ENCODE measurements around the gene ASB9. TPM values are rescaled to one million over a fixed set of nuclear protein-coding genes. Genes with fewer than 3 reads are reported as not detected.

The ASB9 gene
- total RNA-seq, 1 donor from 2014 or later = not detected

DNA sequence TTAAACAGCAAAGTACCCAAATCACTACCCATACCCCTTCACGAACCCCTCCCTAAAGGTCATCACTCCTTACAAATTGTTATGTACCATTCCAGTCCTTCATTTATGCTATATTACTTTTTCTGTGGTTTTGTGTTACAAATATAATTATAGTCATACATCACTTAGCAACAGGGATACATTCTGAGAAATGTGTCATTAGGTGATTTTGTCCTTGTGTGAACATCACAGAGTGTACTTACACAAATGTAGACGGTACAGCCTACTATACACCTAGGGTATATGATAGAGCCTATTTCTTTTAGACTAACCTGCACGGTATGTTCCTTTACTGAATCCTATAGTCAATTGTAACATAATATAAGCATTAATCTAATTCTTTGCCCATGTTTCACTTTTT is 61.9 kb downstream of the ASB9 start:
- no peaks in the 10 kb centered on the region for H3K27me3 ChIP-seq (ENCODE audit: control insufficient read depth, insufficient read depth, low read length)
- TF ChIP-seq, protein P1, sequence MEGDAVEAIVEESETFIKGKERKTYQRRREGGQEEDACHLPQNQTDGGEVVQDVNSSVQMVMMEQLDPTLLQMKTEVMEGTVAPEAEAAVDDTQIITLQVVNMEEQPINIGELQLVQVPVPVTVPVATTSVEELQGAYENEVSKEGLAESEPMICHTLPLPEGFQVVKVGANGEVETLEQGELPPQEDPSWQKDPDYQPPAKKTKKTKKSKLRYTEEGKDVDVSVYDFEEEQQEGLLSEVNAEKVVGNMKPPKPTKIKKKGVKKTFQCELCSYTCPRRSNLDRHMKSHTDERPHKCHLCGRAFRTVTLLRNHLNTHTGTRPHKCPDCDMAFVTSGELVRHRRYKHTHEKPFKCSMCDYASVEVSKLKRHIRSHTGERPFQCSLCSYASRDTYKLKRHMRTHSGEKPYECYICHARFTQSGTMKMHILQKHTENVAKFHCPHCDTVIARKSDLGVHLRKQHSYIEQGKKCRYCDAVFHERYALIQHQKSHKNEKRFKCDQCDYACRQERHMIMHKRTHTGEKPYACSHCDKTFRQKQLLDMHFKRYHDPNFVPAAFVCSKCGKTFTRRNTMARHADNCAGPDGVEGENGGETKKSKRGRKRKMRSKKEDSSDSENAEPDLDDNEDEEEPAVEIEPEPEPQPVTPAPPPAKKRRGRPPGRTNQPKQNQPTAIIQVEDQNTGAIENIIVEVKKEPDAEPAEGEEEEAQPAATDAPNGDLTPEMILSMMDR (IDR thresholded peaks at IDR 0.05; ENCODE audit: insufficient read depth, low read length, severe bottlenecking) = no peak
- H3K36me3 ChIP-seq (ENCODE audit: control insufficient read depth, insufficient read depth, low read length) = no peaks in the 10 kb centered on the region
- FAIRE-seq = no peak
- no peak for DNase-seq (ENCODE audit: low read depth)
- no peak overlapping the region for H3K4me3 ChIP-seq (ENCODE audit: low read depth, low read length)

DNA sequence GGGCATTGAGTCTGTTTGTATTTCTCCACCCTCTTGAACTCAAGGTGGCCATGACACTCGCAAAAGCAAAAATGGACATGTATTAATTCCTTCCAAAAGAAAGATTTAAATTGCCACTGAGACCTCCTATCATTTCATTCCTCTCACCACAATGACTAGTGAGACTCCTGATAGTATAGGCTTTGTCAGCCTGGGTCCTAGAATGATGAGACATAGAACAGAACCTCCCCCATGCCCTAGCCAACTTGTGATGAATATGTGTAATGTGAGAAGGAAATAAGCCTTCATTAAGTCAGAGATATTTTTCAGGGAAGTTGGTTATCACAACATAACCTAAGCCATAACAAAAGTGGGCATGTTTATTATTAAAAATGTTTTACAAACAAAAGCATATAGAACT is 62.5 kb downstream of the ASB9 start:
- TF ChIP-seq, protein P1 (IDR thresholded peaks at IDR 0.05; ENCODE audit: insufficient read depth, low read length, severe bottlenecking) = no peak
- H3K36me3 ChIP-seq (ENCODE audit: control insufficient read depth, insufficient read depth, low read length) = no peaks in the 10 kb centered on the region
- no peaks in the 10 kb centered on the region for H3K27me3 ChIP-seq (ENCODE audit: control insufficient read depth, insufficient read depth, low read length)
- DNase-seq (ENCODE audit: low read depth) = no peak
- no peak overlapping the region for H3K4me3 ChIP-seq (ENCODE audit: low read depth, low read length)
- no peak for FAIRE-seq

DNA sequence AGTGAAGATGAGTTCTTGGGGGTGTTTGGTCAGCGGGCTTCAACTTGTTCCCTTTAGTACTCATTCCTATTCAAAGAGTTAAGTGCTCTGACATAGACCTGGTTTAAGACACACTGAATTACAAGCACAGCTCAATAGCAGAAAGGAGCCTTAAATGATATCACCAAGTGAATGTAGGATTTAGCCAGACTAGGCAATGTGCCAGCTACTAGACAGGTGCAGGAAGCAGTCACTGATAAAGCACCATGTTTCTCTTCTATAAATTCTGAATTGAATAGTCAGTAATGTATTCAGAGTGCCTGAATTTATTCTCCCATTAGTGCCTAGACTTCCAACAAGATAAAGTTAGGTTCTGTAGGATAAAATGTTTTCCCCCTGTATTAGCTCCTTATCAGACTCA is 63.6 kb downstream of the ASB9 start:
- no peak for FAIRE-seq

DNA sequence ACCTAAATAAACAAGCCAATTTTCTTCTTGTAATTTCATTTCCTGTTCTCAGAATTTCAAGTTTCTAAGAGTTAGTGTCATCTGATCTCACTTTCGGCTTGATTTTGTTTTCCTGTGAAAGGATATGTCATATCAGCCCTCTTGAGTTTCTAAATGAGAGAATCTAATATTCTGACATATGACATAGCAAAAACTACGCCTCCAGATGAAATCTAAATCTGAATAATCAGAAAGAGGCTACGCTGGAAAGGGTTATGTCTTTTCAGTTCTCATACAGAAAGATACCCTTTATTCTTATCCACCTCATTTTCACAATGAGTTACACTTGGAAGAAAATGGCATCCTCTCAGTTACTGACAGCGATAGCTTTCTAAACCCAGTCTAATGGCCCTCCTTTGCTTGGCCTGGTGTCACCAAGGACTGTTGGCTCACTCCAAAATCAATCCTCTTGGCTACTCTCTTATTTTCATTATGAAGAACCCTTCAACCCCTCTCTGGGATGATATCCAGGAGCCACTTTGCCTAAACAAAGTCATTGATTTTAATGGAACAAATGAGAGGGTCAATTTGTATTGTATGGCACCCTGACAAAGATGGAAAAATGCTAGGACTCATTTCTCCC is 65.6 kb downstream of the ASB9 start:
- no peak overlapping the region for H3K4me3 ChIP-seq (ENCODE audit: low read depth, low read length)
- DNase-seq (ENCODE audit: low read depth) = no peak
- H3K27me3 ChIP-seq (ENCODE audit: control insufficient read depth, insufficient read depth, low read length) = no peaks in the 10 kb centered on the region
- FAIRE-seq = no peak
- TF ChIP-seq, protein P1 (IDR thresholded peaks at IDR 0.05; ENCODE audit: insufficient read depth, low read length, severe bottlenecking) = no peak
- H3K36me3 ChIP-seq (ENCODE audit: control insufficient read depth, insufficient read depth, low read length) = no peaks in the 10 kb centered on the region

More for the DNA sequence above, 63.6 kb downstream of the ASB9 start:
- DNase-seq (ENCODE audit: low read depth) = no peak
- no peaks in the 10 kb centered on the region for H3K36me3 ChIP-seq (ENCODE audit: control insufficient read depth, insufficient read depth, low read length)
- no peaks in the 10 kb centered on the region for H3K27me3 ChIP-seq (ENCODE audit: control insufficient read depth, insufficient read depth, low read length)
- TF ChIP-seq, protein P1 (IDR thresholded peaks at IDR 0.05; ENCODE audit: insufficient read depth, low read length, severe bottlenecking) = no peak
- H3K4me3 ChIP-seq (ENCODE audit: low read depth, low read length) = no peak overlapping the region

DNA sequence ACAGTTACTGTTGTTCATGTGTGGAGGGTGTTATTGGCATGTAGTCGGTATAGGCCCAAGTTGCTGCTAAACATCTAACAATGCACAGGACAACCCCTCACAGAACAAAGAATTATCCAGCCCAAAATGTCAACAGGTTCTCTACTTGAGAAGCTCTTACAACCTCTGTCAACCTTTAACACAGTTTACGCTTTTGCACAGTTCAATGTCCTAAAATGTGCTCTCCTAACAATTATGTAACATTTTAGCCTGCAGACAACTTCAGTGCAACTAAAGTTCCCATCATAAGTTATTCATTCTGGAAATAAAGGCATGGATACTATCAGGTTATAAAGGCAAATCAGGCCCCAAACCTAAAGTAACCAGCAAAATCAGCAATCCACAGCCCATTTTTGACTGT is 66.2 kb downstream of the ASB9 start:
- Histone ChIP-seq H3K27me3 (ENCODE audit: control insufficient read depth, insufficient read depth, low read length) (no peaks in the 10 kb centered on the region), H3K36me3 (ENCODE audit: control insufficient read depth, insufficient read depth, low read length) (no peaks in the 10 kb centered on the region), H3K4me3 (ENCODE audit: low read depth, low read length) (no peak overlapping the region)
- FAIRE-seq (no peak), DNase-seq (ENCODE audit: low read depth) (no peak)
- TF ChIP-seq, protein P1 (IDR thresholded peaks at IDR 0.05; ENCODE audit: insufficient read depth, low read length, severe bottlenecking) = no peak

All from bronchial epithelial cell (primary cell).